Dermis blood vessel endothelial cell (primary cell): ENCODE data around the gene PI4KB. TPM values are rescaled to one million over a fixed set of nuclear protein-coding genes. Genes with fewer than 3 reads are reported as not detected.

ENCODE experiments used
- DNase-seq: peaks from one replicate; pipeline ENCODE4 v3.0.0; 2010
- total RNA-seq: library from RNA; depleted of rRNA; stranded (reverse); fragments of >200 nt; gene quantifications from 2 replicates; pipeline ENCODE4 v1.2.3, GENCODE V29; 2014

Gene PI4KB
- total RNA-seq, 1 donor from 2014 or later = 55.3 TPM

- DNase-seq = peak; percentile 95
Measured at GRCh38 chr1:151311589-151312331, 15.5 kb downstream of the PI4KB start.

- DNase-seq = no peak
Measured at GRCh38 chr1:151311011-151311410, 16.2 kb downstream of the PI4KB start.

GRCh38 chr1:151309811-151310323 lies 17.3 kb downstream of the PI4KB start:
- no peak for DNase-seq

GRCh38 chr1:151294742-151295462 lies 32.3 kb downstream of the PI4KB start:
- DNase-seq = no peak

GRCh38 chr1:151293093-151293492 lies 34.1 kb downstream of the PI4KB start:
- no peak for DNase-seq

GRCh38 chr1:151292207-151293030 lies 34.8 kb downstream of the PI4KB start:
- no peak for DNase-seq

- DNase-seq = no peak
Measured at GRCh38 chr1:151290709-151291303, 36.4 kb downstream of the PI4KB start.

- DNase-seq = no peak
Measured at GRCh38 chr1:151289991-151290708, 37.1 kb downstream of the PI4KB start.

- no peak for DNase-seq
Measured at GRCh38 chr1:151289080-151289935, 37.9 kb downstream of the PI4KB start.

- DNase-seq = no peak
Measured at GRCh38 chr1:151288502-151288901, 38.7 kb downstream of the PI4KB start.

GRCh38 chr1:151287767-151288500 lies 39.3 kb downstream of the PI4KB start:
- no peak for DNase-seq

GRCh38 chr1:151287341-151287699 lies 39.9 kb downstream of the PI4KB start:
- no peak for DNase-seq

GRCh38 chr1:151286619-151287340 lies 40.4 kb downstream of the PI4KB start:
- no peak for DNase-seq

GRCh38 chr1:151284013-151284577 lies 43.1 kb downstream of the PI4KB start:
- no peak for DNase-seq

- peak; percentile 21 for DNase-seq
Measured at GRCh38 chr1:151282883-151283725, 44.1 kb downstream of the PI4KB start.

GRCh38 chr1:151281969-151282882 lies 45.0 kb downstream of the PI4KB start, which contains the start of gene ZNF687:
Gene ZNF687 (plus strand): TSS chr1:151282299. CDS start chr1:151286292, 3,993 bp downstream.
- DNase-seq = peak; percentile 100
